Subcutaneous adipose tissue (tissue), 4 donors: Measurements from ENCODE around the gene ADGRL3. TPM values are rescaled to one million over a fixed set of nuclear protein-coding genes. Genes with fewer than 3 reads are reported as not detected.

Experiments used
- CTCF ChIP-seq: fragments of 450-650 bp; IDR thresholded peaks from one replicate; pipeline ENCODE4 v1.5.1; 2016; ENCODE audit warnings: low read depth, mild to moderate bottlenecking, control low read depth, antibody characterized with exemption, moderate library complexity
- total RNA-seq, 4 donors: library from RNA; depleted of rRNA; stranded (reverse); fragments of >200 nt; gene quantifications; one replicate each; pipeline ENCODE4 v1.1.0, GENCODE V29; 2016

The ADGRL3 gene
- total RNA-seq, 4 donors from 2014 or later: 6.3 to 12.2 (median 9.2) TPM

GRCh38 chr4:61891953-61892352, 691.8 kb downstream of the ADGRL3 start:
- TF ChIP-seq CTCF: no peak

DNA sequence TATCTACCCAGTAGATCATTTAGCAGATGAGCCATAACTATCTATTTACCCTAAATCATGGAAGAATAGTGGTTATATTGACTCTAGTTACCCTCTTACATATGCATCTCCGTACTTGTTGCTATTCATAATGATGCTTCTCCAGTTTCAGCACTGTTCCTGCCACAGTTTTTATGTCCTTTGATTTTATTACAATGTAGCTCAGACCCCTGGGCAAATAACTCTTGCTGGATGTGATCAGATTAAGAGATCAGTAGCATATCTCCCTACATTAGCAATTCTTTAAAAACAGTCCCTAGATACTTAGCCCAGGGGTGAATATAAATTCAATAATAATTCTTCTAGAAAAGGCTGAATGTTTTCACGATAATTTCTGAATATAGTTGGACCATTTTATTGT, 696.5 kb downstream of the ADGRL3 start:
- no peak for TF ChIP-seq CTCF

- no peak for TF ChIP-seq CTCF
Observed at GRCh38 chr4:61909031-61909430, 708.9 kb downstream of the ADGRL3 start.

- TF ChIP-seq CTCF: no peak
Observed at GRCh38 chr4:61911313-61911756, 711.2 kb downstream of the ADGRL3 start.

- TF ChIP-seq CTCF: no peak
Observed at GRCh38 chr4:61913619-61914018, 713.5 kb downstream of the ADGRL3 start.

DNA sequence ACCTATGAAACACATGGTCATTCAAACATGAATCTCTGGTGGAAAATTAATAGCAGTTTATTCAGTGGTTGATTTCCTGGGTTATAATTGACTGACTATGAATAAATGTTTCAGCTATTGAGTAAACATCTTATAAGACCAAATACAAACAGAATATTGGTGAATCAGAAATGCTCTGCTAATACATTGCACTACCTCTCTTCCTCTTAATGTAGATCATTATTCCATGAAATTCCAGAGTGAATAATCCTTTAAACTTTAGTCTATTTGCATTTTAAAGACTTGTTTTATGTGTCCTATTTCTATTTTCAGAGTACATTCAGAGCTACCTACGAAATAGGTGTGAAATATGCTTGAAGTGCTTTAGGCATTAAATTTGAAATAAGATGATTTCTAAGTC, 715.4 kb downstream of the ADGRL3 start:
- TF ChIP-seq CTCF: no peak

DNA sequence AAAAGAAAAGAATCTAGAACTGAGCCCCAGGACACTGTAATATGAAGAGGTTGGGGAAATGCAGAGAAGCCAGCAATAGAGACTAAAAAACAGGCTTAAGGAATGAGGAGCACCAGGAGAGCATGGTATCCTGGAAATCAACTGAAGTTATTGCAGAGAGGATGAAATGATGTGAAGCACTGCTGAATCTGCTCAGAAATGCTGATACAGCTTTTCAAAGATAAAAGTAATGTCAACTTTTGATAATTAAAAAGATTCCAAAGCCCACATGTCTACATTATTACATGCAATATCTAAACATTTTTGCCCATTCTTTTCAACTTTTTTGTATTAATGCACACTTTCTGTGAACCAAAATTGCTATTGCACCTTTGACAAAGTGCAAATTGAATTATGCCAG, 718.4 kb downstream of the ADGRL3 start:
- no peak for TF ChIP-seq CTCF
